ENCODE measurements around the gene DLL1. TPM values are rescaled to one million over a fixed set of nuclear protein-coding genes. Genes with fewer than 3 reads are reported as not detected.
"Not testable (repeated sequence)": the region's sequence is repeated elsewhere in the genome, so short reads cannot be mapped to it uniquely, and the experiment has no call there.

Gene DLL1
- total RNA-seq, 1 experiment from 2014 or later = 4.7 TPM

- no peak for DNase-seq (ENCODE audit: low spot score)
Observed at GRCh38 chr6:170269151-170269845, 21.6 kb downstream of the DLL1 start.

DNA sequence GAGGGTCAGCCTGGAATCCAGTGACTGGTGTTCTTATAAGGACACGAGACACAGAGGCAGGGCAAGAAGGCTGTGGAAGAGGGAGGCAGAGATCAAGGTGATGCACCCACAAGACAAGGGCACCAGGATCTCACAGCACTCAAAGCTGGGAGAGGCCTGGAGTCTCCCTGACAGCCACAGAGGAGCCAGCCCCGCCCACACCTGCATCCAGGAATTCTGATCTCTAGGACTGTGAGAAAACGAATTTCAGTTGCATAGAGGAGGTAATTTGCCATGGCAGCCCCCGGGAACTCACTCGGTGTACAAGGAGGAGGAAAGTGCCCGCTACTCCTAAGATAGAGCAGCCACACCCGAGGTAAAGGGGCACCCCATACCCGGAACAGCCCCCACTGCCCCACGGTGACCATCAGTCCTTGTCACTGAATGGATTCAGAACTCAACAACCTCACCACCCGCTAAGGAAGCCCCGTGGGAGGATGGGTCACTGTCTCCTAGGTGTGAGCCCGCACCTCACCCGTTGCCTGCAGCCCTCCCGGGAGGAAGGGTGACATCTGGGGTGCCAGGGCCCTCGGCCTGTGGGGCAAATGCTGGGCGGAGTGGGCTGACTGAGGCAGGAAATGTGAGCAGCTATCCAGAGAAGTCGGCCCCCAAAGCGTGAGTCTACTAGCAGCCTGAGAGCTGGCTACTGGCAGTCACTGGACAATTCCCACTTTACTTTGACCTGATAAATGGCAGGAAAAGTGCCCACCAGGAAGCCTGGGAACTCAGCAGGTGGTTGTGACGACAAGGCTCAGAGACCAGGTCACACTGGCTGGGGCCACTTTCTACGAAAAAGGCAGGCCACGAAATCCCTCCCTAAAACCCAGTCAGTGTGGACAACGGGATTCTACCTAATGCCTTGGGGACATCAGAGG, 22.4 kb downstream of the DLL1 start:
- no peak for DNase-seq (ENCODE audit: low spot score)

DNA sequence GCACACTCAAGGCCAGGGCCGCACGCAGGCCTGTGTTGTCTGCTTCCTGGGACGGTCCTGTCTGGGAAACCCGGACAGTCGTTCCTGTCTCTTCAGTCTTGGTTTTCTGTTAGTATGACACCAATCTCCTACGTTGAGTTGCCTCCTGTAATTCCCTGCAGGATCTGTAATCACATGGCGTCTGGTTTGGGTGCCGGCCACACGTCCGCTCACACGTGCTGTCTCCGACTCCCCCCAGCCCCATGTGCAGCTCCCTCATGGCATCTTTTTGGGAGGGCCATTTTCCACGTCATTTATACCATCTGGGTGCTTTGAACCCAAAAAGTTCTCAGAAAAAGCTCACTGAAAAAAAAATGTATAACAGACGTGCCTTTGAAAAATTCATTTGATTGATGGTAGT, 23.2 kb downstream of the DLL1 start:
- no peak for DNase-seq (ENCODE audit: low spot score)

DNA sequence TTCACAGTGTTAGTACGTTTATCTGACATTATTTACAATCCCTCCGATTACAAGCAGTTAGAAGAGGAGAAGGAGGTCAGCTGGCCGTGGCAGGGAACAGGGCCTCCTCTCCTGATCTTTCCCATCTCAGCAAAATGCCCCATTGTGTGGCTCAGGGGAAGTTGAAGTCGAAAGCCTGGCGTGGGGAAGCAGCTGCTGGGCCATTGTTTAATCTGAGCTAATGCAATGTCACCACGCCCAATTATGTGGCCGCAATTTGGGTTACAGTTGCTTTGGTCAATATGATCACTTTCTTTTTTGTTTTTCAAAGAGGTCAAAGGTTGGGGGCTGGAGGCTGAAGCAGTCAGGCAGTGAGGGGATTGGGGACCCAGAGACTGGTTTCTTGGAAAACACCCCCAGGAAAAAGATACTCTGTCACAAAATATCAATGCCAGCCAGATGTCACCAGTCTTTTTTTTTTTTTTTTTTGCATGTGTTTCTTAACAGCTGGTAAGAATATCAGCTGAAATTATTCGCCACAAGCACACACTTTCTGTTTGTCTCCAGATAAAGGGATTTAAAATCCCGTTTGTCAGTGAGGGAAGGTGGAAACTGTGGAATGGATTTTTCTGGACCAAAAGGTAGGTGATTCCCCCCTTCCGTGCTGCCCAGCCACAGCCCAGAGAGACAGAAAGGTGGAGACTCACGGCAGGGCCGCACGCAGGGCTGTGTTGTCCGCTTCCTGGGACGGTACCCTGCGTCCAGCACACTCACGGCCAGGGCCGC, 24.6 kb downstream of the DLL1 start:
- no peak for DNase-seq (ENCODE audit: low spot score)

GRCh38 chr6:170265655-170266054, 25.2 kb downstream of the DLL1 start:
- DNase-seq (ENCODE audit: low spot score) = no peak

DNA sequence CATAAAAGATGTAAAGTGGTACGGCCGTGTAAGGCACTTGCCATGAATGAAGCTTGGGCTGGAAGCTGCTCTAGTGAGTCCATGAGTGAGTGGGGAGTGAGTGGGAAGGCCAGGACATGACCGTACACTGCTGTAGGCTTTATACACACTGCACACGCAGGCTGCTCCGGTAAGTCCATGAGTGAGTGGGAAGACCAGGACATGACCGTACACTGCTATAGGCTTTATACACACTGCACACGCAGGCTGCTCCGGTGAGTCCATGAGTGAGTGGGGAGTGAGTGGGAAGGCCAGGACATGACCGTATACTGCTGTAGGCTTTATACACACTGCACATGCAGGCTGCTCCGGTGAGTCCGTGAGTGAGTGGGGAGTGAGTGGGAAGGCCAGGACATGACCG, 26.2 kb downstream of the DLL1 start:
- not testable (repeated sequence) for DNase-seq (ENCODE audit: low spot score)

GRCh38 chr6:170264086-170264485, 26.8 kb downstream of the DLL1 start:
- no peak for DNase-seq (ENCODE audit: low spot score)

GRCh38 chr6:170263410-170263809, 27.5 kb downstream of the DLL1 start:
- no peak for DNase-seq (ENCODE audit: low spot score)

DNA sequence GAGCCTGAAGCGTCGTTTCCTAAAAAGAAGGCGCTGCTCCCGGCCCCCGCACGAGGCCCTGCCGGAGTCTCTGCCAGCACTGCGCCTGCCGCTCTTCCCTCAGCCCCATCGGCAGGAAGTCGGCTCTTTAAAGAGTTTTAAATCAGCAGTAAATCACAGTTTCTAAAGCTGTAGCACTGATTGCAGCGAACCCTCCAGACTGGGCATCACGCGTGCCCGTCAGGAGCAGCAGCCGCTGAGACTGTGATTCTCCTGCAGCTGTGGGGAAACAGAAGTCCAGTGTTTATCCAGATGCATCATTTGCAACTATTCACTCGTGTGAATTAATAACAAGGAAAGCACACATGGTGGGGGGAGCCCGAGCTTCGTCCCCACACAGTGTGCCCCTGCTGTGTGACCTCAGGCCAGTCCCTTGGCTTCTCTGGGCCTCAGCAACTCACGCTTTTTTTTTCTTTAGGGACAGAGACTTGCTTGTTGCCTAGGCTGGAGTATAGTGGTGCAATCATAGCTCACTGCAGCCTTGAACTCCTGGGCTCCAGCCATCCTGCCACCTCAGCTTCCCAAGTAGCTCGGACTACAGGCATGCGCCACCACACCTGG, 28.3 kb downstream of the DLL1 start:
- DNase-seq (ENCODE audit: low spot score) = no peak

DNA sequence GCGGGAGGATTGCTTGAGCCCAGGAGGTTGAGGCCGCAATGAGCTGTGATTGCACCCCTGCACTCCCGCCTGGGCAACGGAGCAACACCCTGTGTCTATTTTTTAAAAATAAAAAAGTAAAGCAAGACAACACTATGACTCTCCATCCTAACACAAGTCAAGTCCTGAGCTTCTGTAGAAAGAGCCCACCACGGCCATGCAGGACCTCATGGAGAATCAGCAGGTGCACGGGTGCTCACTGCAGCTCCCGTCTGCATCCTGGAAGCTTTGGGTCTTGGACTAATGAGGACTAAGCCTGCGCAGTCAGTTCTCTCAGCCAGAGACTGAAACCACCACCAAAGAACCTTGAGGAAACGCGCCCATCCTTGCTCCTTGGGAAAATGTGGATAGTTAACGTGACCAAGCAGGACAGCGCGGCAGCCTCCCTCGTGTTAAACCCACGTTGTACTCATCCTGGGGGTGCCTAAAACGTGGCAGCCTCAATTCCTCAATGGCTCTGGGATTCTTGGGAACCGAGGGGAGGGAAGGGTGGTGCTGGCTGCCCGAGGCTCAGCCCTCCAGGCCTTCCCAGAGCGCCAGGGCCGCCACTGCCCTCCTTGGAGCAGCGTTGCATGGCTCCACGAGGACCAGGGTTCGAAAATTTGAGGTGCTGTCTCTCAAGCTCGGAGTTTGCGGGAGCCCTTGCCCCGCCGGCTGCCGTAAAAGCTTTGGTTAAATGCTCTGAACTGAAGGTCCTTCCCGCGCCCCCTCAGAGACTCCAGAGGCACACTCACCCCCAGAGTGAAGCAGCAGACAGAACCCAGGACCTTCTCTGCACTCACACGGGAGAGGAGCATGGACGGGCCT, 29.0 kb downstream of the DLL1 start:
- DNase-seq (ENCODE audit: low spot score) = no peak

DNA sequence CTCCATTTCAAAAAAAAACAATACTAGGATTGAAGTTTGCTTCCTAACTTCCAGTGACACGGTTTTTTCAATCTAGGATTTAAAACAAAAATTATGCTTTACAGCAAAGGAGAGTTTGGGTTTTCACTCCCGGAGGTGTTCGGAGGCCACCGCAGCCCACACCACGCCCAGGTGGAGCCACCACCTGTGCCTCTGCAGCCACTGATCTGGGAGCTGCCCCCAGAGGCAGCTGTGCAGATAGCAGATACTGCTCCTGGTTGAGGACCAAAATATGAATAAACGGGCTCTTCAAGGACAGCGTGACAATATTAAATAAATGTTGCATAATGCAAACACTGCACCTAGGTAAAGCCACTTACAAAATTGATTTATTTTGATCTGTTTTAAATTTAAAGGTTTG, 30.2 kb downstream of the DLL1 start:
- DNase-seq (ENCODE audit: low spot score) = no peak

DNA sequence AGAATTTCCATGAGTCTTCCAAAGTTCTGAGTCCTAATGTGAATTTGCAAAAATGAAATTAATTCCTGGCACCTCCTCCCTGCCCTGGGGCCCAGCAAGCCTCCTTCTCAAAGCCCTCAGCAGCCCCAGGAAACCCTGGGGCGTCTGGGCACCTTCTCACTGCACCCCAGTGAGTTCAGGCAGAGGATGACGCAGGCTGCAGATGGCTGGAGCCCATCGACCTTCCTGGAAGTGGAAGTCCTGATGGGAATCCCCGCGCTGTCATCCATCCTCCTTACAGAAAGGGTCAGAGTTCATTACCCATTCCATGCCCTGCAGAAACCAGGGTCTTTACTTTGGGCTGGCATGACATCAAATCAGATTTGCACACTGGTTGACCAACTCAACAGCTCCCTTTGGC, 31.6 kb downstream of the DLL1 start:
- no peak for DNase-seq (ENCODE audit: low spot score)

- DNase-seq (ENCODE audit: low spot score) = no peak
Observed at GRCh38 chr6:170258407-170258806, 32.5 kb downstream of the DLL1 start.

DNA sequence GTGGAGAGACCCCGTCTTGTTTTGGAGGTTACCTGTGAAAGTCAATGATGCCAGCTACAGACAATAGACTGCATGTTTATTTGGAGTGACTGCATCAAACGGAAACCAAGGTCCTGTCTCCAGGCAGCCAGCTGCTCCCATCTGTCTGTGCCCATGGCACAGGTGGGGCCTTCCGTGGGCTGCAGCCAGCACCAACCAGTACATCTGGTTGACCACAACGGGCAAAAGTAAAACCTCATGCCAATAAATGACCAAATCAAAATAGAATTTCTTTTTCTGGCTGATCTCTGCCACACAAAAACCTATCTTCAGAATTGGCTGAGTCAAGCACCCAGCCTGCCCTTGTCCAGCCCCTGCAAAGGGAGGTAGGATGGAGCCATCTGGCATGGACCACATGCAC, 33.5 kb downstream of the DLL1 start:
- no peak for DNase-seq (ENCODE audit: low spot score)

DNA sequence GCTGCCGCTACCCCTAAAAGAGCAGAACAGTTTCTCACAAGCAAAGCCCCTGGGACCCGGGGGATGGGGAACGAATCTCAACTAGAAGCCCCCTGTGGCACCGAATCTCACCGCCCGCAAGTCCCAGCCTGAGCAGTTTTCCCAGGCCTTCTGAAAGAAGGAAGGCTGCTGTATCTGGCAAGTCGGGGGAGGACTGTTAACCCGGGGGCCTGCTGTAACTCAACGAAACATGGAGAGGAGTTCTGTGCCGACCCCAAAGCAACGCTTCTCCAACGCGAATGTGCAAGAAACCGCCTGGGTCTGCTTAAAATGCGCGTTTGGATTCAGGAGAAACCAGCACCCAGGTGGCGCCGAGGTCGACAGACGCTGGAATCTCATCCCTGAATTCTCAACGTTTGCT, 34.2 kb downstream of the DLL1 start:
- DNase-seq (ENCODE audit: low spot score) = no peak

DNA sequence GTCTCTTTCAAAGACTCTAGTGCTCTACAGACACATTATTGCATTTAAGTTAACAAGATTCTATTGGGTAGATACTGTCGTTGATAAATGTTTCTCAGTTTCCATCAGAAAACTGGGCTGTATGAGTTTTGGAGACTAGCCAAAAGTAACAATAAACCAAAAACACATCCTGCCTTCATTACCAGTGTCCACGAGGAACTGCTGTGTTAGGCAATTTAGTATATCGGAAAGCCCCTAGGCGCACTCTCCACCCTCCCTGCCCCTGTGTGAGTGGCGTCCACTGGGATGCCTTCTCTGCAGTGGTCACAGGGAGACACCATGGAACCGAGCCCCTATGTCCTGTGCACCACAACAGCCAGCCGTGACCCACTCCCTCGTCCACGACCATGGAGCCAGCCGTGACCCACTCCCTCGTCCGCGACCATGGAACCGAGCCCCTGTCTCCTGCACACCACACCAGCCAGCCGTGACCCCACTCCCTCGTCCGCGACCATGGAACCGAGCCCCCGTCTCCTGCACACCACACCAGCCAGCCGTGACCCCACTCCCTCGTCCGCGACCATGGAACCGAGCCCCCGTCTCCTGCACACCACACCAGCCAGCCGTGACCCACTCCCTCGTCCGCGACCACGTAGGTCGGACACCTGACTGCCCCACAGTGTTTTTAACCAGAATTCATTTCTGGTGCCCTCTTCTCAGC, 35.3 kb downstream of the DLL1 start:
- DNase-seq (ENCODE audit: low spot score) = no peak

GRCh38 chr6:170254315-170255213, 36.3 kb downstream of the DLL1 start:
- no peak for DNase-seq (ENCODE audit: low spot score)

DNA sequence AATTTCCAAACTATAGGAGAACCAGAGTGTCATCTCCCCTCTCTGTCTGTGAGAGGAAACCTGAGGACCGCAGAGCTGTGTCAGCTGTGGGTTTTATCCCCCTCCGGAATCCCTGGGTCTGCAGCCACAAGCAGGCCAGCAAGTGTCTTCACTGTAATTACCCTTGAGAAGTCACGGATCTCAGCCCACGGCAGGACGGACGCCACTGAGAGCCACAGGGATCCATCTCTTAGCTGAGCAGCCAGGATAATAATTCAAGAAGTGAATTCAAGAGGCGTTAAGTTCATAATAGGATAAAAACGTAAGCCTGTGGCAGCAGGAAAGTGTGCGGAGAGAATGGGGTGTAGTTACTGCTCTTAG, 37.0 kb downstream of the DLL1 start:
- no peak for DNase-seq (ENCODE audit: low spot score)

- DNase-seq (ENCODE audit: low spot score) = no peak
Observed at GRCh38 chr6:170253226-170253909, 37.5 kb downstream of the DLL1 start.
